ENCODE measurements around the gene POLR2B. TPM values are rescaled to one million over a fixed set of nuclear protein-coding genes. Genes with fewer than 3 reads are reported as not detected.
"Not testable (repeated sequence)": the region's sequence is repeated elsewhere in the genome, so short reads cannot be mapped to it uniquely, and the experiment has no call there.

The POLR2B gene
- 10 to 100 TPM; 40.7 to 71.6 (median 68.8) TPM for polyA plus RNA-seq

DNA sequence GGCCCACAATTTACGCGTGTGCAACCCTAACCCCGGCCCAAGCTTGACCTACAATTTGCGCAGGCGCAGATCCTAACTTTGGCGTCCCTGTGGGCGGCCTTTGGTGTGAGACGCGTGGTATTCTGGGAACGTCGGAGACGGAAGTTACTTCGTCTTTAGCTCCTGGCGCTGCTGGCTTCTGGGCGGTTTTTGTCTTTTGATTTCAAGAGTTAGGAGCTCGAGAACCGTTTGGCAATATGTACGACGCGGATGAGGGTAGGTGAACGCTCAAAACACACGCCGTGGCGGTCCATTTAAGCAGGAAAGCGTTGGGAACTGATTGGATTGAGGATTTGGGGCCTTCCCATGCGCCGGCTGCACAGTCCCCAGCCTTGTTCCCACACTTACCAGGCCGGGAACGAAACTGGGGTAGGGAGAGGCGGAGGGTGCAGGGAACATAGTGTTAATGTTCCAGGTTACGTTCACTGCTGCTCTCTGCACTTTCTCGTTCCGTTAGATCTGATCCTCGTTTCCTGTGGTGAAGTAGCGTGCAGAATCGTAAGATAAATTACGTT, at the start of gene POLR2B:
Gene POLR2B, plus strand, starts transcription at position 147 of the 554 bp plus-strand sequence. Its CDS starts 90 bp downstream, at position 237.
- Mint-ChIP-seq H3K36me3 (peaks cover 4 to 10% (median 8%) of the 10 kb centered on the region in 3 donors), H3K4me3 (peak within 1 kb of the TSS; percentile 99 to 100 (median 100)), H3K4me1 (peaks cover 67 to 71% of the 10 kb centered on the region in 2 donors), H3K27me3 (ENCODE audit: low read depth in 3 of 3) (peaks cover 20 to 39% (median 32%) of the 10 kb centered on the region in 3 donors), H3K9me3 (peaks cover 0 to 2% (median 0%) of the 10 kb centered on the region in 6 donors), H3K27ac (peak within 1 kb of the TSS; percentile 97 to 100 (median 100))
- DNase-seq = peak; percentile 88 to 89 (median 88)

DNA sequence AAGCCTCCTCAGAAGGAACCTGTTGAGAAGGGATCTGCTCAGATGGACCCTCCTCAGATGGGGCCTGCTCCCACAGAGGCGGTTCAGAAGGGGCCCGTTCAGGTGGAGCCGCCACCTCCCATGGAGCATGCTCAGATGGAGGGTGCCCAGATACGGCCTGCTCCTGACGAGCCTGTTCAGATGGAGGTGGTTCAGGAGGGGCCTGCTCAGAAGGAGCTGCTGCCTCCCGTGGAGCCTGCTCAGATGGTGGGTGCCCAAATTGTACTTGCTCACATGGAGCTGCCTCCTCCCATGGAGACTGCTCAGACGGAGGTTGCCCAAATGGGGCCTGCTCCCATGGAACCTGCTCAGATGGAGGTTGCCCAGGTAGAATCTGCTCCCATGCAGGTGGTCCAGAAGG, 48.1 kb upstream of the POLR2B start:
- Mint-ChIP-seq H3K36me3 (peaks cover 28 to 35% (median 29%) of the 10 kb centered on the region in 3 donors), H3K27me3 (ENCODE audit: low read depth in 3 of 3) (peaks cover 0 to 3% (median 0%) of the 10 kb centered on the region in 3 donors), H3K27ac (no peak overlapping the region), H3K9me3 (no peaks in the 10 kb centered on the region), H3K4me1 (peaks cover 16 to 46% of the 10 kb centered on the region in 2 donors), H3K4me3 (no peak overlapping the region)
- no peak for DNase-seq

DNA sequence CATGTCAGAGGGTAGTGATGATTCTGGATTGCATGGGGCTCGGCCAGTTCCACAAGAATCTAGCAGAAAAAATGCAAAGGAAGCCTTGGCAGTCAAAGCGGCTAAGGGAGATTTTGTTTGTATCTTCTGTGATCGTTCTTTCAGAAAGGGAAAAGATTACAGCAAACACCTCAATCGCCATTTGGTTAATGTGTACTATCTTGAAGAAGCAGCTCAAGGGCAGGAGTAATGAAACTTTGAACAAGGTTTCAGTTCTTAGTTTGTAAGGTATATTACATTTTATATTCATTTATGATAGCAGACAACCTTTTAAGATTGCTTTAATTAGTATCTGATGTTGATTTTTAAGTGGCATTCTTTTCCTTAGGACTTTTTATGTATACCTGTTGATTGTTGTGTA, 46.8 kb upstream of the POLR2B start:
- peaks cover 28 to 35% (median 29%) of the 10 kb centered on the region in 3 donors for H3K36me3 Mint-ChIP-seq
- no peaks in the 10 kb centered on the region for H3K9me3 Mint-ChIP-seq
- peaks cover 16 to 46% of the 10 kb centered on the region in 2 donors for H3K4me1 Mint-ChIP-seq
- no peak for DNase-seq
- H3K27me3 Mint-ChIP-seq (ENCODE audit: low read depth in 3 of 3) = peaks cover 0 to 3% (median 0%) of the 10 kb centered on the region in 3 donors
- no peak overlapping the region for H3K4me3 Mint-ChIP-seq
- peak overlapping the region in 1 of 6 donors; percentile 4 for H3K27ac Mint-ChIP-seq

DNA sequence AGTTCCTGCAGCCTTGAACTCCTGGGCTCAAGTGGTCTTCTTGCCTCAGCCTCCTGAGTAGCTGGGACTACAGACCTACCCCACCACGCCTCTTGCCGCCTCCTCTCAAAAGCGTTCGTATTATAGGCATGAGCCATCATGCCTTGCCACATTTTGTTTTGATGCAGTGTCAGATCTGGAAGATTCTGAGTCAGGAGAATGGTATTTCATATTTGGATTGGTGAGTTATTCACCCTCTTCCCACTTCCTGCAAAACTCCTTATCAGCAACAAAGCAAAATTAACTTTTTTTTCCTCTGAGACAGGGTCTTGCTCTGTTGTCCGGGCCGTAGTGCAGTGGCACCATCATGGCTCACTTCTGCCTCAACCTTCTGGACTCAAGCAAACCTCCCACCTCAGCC, 41.4 kb upstream of the POLR2B start:
- no peak for DNase-seq
- Mint-ChIP-seq H3K36me3 (peaks cover 9 to 14% (median 12%) of the 10 kb centered on the region in 3 donors), H3K27me3 (ENCODE audit: low read depth in 3 of 3) (no peaks in the 10 kb centered on the region), H3K4me3 (no peak overlapping the region), H3K4me1 (peaks cover 8 to 14% of the 10 kb centered on the region in 2 donors), H3K9me3 (no peaks in the 10 kb centered on the region), H3K27ac (no peak overlapping the region)

DNA sequence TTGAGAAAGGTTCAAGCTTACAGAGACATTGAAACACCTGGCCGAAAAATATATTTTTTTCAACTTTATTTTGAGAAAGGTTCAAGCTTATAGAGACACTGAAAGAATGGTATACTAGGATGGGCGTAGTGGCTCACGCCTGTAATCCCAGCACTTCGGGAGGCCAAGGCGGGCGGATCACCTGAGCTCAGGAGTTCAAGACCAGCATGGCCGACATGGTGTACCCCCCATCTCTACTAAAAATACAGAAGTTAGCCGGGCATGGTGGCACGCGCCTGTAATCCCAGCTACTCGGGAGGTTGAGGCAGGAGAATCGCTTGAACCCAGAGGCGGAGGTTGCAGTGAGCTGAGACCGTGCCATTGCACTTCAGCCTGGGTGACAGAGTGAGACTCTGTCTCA, 38.9 kb upstream of the POLR2B start:
- DNase-seq; H3K27ac Mint-ChIP-seq; H3K4me1 Mint-ChIP-seq; H3K4me3 Mint-ChIP-seq; H3K9me3 Mint-ChIP-seq; H3K27me3 Mint-ChIP-seq (ENCODE audit: low read depth in 3 of 3): not testable (repeated sequence)
- peaks cover 9 to 12% (median 10%) of the 10 kb centered on the region in 3 donors for H3K36me3 Mint-ChIP-seq

DNA sequence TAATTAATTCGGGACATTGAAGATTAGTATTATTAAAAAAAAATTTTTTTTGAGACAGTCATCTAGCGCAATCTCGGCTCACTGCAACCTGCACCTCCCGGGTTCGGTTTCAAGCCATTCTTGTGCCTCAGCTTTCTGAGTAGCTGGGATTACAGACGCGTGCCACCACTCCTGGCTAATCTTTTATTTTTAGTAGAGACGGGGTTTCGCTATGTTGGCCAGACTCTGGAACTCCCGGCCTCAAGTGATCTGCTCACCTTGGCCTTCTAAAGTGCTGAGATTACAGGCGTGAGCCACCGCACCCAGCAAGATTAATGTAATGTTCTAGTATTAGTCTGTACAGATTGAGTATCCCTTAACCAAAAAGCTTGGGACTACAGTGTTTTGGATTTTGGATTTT, 38.3 kb upstream of the POLR2B start:
- Mint-ChIP-seq H3K27ac (no peak overlapping the region), H3K4me1 (peaks cover 0 to under 1% of the 10 kb centered on the region in 2 donors)

DNA sequence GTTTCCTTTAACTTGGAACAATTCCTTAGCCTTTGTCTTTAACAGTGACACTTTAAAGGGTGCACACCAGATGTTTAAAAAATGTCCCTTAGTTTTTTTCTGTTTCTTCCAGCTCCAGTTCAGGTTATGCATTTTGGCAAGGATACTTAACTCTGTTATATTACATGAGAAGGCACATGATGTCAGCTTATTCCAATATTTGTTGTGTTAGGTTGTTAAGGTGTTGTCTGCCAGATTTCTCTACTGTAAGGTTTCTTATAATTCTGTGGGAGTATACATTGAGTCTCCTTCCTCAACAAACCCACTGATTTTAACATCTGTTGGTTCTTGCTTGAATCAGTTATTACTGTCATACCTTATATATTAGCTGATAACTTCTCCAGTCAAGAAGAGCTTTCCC, 37.7 kb upstream of the POLR2B start:
- Mint-ChIP-seq H3K4me3 (no peak overlapping the region), H3K9me3 (no peaks in the 10 kb centered on the region), H3K4me1 (no peaks in the 10 kb centered on the region), H3K27me3 (ENCODE audit: low read depth in 3 of 3) (peaks cover 0 to 2% (median 0%) of the 10 kb centered on the region in 3 donors), H3K36me3 (peaks cover 9 to 12% (median 10%) of the 10 kb centered on the region in 3 donors), H3K27ac (peak overlapping the region in 1 of 6 donors; percentile 16)
- DNase-seq = no peak

More for the DNA sequence above, 38.3 kb upstream of the POLR2B start:
- Mint-ChIP-seq H3K9me3 (no peaks in the 10 kb centered on the region), H3K27me3 (ENCODE audit: low read depth in 3 of 3) (peaks cover 0 to 2% (median 0%) of the 10 kb centered on the region in 3 donors), H3K36me3 (peaks cover 9 to 12% (median 10%) of the 10 kb centered on the region in 3 donors), H3K4me3 (no peak overlapping the region)
- no peak for DNase-seq

DNA sequence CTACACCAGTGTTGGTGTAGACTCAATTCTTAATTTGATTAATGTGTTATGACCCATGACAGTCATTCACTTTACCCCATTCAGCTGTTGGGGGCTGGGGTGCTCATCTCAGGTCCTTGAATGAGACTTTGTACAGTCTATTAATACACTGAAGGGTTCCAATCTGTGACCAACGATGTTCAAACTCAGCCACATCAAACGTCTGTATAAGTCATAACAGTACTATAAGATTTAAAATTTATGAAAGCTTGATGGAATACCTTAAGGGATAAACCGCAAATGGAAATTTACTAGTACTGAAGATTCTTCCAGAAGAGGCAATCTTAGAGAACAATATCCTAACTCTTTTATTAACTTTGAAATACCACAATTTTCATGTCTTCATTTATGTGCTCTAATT, 37.3 kb upstream of the POLR2B start:
- Mint-ChIP-seq H3K27me3 (ENCODE audit: low read depth in 3 of 3) (peaks cover 0 to 2% (median 0%) of the 10 kb centered on the region in 3 donors), H3K27ac (no peak overlapping the region), H3K4me1 (no peaks in the 10 kb centered on the region), H3K9me3 (no peaks in the 10 kb centered on the region), H3K4me3 (no peak overlapping the region), H3K36me3 (peaks cover 9 to 12% (median 10%) of the 10 kb centered on the region in 3 donors)
- no peak for DNase-seq

DNA sequence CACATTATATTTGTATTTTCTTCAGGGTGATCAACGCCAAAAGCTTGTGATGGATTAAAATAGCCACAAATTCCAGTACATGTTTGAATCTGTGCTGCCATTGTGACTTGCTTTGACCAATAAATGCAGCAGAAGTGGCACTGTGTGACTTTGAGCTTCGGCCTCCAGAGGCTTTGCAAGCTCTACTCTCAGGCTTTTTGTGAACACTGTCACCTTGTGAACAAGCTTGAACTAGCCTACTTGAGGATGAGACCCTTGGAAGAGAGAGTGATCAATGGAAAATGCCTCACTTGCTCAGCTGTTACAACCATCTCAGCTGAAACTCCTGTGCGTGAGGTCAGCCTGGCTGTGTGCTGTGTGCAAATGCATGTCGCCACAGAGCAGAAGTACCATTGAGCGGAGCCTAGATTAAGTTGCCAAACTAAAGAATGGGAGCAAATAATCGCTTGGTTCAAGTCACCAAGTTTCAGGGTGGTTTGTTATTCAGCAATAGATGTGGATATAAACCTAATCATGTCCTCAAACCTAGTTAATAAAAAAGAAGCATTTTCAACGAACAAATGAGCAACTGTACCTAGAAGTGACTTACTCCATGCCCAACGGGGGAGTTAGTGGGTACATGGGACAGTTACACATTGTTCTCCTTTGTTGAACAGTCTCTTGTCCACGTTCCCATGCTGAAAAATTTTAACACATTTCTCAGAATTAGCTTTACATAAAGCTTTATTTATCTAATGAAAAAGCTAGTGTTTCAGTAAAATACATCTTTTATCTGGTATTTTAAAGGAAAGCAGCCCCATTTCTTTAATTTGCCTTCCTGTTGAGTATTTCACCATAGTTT, 24.8 kb upstream of the POLR2B start:
- Mint-ChIP-seq H3K36me3 (no peaks in the 10 kb centered on the region), H3K9me3 (no peaks in the 10 kb centered on the region), H3K4me1 (no peaks in the 10 kb centered on the region), H3K27ac (no peak overlapping the region), H3K4me3 (no peak overlapping the region), H3K27me3 (ENCODE audit: low read depth in 3 of 3) (peaks cover 0 to 2% (median 0%) of the 10 kb centered on the region in 3 donors)
- DNase-seq = no peak

DNA sequence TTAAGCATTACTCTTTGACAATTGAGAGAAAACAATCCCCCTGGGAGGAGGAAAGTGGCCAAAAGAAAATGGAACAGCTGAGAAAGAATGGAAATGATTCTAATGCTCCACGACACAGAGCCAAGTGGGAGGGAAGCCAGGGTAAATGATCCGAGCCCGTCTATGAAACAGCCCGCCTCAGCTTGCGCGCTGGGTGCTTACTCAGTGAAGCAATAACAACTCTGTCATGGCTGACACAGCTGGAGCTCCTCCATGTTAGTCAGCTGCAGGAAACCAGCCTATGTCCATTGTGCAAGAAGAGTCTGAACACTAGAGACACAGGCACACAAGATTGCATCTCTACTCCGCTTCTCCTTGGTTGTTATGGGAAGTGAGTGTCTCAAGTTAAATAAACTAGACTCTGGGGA, 20.6 kb upstream of the POLR2B start:
- DNase-seq = no peak
- H3K36me3 Mint-ChIP-seq = peaks cover 0 to 8% (median 3%) of the 10 kb centered on the region in 3 donors
- H3K4me3 Mint-ChIP-seq = no peak overlapping the region
- H3K4me1 Mint-ChIP-seq = no peaks in the 10 kb centered on the region
- H3K27ac Mint-ChIP-seq = no peak overlapping the region
- H3K27me3 Mint-ChIP-seq (ENCODE audit: low read depth in 3 of 3) = peaks cover 0 to 2% (median 0%) of the 10 kb centered on the region in 3 donors
- H3K9me3 Mint-ChIP-seq = no peaks in the 10 kb centered on the region

DNA sequence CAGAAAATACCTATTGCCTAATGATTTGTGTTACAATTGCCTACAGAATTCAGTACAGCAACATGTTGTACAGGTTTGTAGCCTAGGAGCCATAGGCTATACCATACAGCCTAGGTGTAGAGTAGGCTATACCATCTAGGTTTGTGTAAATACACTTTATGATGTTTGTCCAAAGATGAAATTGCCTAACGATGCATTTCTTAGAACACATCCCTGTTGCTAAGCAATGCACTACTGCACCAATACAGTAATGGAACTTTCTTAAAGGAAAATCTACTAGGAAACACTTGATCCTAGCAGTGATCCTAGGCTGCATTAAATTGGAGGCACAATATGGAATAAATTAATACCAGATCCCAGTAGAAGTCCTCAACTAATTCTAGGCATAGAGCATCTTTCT, 19.6 kb upstream of the POLR2B start:
- Mint-ChIP-seq H3K4me1 (no peaks in the 10 kb centered on the region), H3K27ac (no peak overlapping the region), H3K4me3 (no peak overlapping the region)

DNA sequence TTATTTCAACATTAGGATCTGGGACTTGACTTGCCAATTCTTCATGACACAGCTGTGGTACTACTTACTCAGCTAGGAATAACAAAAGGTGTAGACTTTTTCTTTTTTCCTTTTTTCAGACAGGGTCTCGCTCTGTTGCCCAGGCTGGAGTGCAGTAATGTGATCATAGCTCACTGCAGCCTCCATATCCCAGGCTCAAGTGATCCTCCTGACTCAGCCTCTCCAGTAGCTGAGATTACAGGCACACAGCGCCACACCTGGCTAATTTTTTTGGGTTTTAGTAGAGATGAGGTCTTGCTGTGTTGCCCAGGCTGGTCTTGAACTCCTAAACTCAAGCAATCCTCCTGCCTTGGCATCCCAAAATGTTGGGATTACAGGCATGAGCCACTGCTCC, 17.6 kb upstream of the POLR2B start:
- no peaks in the 10 kb centered on the region for H3K9me3 Mint-ChIP-seq
- H3K4me3 Mint-ChIP-seq = no peak overlapping the region
- H3K27me3 Mint-ChIP-seq (ENCODE audit: low read depth in 3 of 3) = no peaks in the 10 kb centered on the region
- no peaks in the 10 kb centered on the region for H3K4me1 Mint-ChIP-seq
- no peak overlapping the region for H3K27ac Mint-ChIP-seq
- peaks cover 8 to 24% (median 9%) of the 10 kb centered on the region in 3 donors for H3K36me3 Mint-ChIP-seq
- DNase-seq = no peak

More for the DNA sequence above, 19.6 kb upstream of the POLR2B start:
- Mint-ChIP-seq H3K27me3 (ENCODE audit: low read depth in 3 of 3) (peaks cover 0 to 2% (median 0%) of the 10 kb centered on the region in 3 donors), H3K36me3 (peaks cover 3 to 11% (median 3%) of the 10 kb centered on the region in 3 donors), H3K9me3 (no peaks in the 10 kb centered on the region)
- DNase-seq = no peak

DNA sequence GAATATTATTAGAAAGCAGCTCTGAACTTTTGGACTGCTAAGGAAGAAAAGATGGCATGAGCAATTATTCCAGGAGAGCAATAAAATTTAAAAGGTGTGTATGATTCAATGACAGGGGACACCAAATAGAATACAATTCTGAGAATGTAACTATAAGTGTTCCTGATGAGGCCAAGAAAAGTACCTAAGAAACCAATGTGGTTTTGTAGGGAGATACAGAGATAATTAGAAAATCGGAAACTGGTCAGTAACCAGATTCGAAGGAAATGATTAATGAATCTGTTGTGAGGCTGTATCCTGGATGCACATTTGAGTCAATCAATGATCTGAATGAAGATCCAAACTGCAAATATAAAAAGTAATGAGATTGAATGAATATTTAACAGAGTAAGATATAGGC, 7.3 kb upstream of the POLR2B start:
- Mint-ChIP-seq H3K27ac (no peak overlapping the region), H3K36me3 (peaks cover 37 to 51% (median 42%) of the 10 kb centered on the region in 3 donors), H3K27me3 (ENCODE audit: low read depth in 3 of 3) (peaks cover 1 to 7% (median 6%) of the 10 kb centered on the region in 3 donors), H3K4me1 (peaks cover 17 to 37% of the 10 kb centered on the region in 2 donors), H3K9me3 (peaks cover 0 to 2% (median 0%) of the 10 kb centered on the region in 6 donors), H3K4me3 (no peak overlapping the region)
- no peak for DNase-seq

DNA sequence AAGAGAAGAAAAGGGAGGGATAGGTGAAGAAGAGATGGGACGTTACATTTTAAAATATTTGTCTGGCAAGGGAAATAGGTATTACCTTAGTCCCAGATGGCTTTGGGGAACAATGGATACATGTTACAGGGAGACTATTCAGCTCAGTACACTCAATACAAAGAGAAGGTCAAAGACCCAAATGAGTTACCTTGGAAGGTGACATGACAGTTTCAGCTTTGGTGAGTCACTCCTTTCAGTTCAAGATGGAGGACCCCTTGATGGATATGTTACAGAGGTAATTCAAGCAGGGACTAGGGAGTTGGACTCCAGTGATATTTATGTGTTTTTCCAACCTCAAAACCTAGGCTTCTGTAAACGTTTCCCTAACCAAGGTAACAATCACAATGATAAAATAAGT, 6.3 kb upstream of the POLR2B start:
- H3K4me1 Mint-ChIP-seq = peaks cover 20 to 40% of the 10 kb centered on the region in 2 donors
- peaks cover 35 to 50% (median 37%) of the 10 kb centered on the region in 3 donors for H3K36me3 Mint-ChIP-seq
- H3K27ac Mint-ChIP-seq = peak overlapping the region in 2 of 6 donors; percentile 8 to 46
- H3K4me3 Mint-ChIP-seq = no peak overlapping the region
- DNase-seq = no peak
- peaks cover 3 to 11% (median 9%) of the 10 kb centered on the region in 3 donors for H3K27me3 Mint-ChIP-seq (ENCODE audit: low read depth in 3 of 3)
- peaks cover 0 to 2% (median 0%) of the 10 kb centered on the region in 6 donors for H3K9me3 Mint-ChIP-seq

All from immature natural killer cell (primary cell).